ENCODE results near the gene ADORA1.
A peak's percentile ranks its signal among the peaks of the same experiment; 100 is the strongest.

ADORA1 gene

DNA sequence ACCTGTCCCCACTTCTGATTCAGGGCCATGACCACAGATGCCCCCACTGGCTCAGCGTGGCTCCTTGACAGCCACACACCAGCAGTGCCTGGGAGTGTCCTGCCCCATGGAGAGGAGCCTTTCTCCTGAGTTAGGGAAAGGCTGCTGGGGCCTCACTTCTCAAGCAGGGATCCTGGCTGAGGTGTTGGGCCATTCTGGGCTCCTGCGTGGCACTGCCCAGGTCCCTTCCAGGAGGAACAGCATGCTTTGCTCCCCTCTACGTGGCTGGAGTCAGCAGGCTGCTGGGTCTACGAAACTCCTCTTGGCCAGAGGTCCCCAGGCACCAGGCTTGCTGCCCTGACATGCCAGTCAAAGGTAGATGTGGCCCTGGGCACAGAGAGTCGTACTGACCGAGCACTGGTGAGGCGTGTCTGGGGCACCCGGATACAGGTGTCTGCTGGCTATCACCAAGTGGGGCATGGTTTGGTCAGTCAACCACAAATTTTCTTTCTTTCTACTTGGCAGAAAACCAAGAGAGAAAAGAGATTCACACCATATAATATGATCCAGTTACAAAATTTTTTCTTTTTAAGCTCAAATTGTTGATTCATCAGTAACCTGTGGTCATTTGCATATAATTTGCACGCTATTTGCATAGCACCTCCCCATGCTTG, 4.1 kb downstream of the ADORA1 start:
- intact Hi-C loops (cut with DNase I): no loop called here
- DNase-seq: peak in 6 of 42 donors; percentile 13 to 46 (median 30)

DNA sequence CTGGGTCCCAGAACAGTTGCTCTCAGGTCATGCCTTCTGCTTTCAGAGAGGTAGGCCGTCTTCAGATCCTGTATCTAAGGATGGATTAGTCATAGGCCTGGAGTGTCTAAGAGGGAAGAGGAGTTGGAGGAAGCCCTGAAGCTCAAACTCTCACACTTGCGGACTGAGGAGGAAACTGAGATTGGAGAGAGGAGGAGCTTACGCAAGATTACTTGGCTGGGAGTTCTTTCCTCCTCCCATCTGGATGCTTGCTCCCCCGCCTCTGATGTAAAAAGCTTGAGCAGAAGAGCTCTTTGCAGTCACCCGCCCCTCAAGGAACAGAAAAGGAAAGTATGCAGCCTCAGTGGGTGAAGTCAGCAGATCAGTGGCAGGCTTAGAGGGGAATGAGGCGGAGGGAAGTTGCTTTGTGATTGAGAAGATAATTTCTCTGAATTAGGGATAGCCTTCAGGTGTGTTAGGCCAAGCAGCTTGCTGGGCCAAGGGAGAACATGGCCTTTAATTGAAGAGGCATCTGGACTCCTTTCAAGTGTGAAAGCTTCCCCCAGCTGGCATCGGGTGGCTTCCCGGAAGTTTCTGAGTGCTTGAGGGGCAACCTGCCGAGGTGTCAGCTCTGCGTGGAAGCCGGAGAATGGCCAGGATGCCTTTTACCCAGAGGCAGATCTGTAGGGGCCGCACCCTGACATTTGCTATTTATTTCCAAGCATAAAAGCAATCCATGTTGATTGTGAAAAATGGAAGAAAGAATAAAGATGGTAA, 6.6 kb downstream of the ADORA1 start:
- intact Hi-C loops (cut with DNase I): no loop called here
- DNase-seq: peak in 32 of 42 donors; percentile 51 to 94 (median 72)

DNA sequence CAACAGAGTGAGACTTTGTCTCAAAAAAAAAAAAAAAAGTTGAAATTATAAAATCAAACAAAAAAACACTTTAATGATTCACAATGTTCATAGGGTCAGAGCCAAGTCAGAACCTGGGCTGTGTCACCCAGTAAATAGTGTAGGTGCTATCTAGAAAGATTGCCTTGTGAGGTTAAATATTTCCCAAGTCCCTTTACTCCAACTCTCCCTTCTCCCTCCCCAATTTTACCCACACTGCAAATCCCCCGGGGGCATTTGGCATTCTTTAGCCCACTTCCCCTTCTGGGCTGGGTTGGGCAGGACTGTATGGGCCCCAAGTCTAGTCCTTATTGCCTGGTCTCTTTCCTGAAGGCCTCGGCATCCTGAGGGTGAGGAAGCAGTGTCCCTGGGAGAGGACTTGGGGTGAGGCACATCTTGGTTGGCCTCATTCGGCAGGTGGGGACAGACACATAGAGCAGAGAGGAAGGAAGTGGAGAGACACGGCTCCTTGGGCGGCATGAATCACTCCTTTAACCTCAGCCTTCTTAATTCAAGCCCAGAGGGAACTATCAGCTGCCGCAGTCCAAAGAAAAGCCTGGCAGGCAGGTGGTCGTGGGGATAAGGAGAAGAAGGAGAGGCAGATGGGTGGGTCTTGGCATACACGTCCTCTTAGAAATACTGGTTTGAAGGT, 8.2 kb downstream of the ADORA1 start:
- DNase-seq: peak in 6 of 42 donors; percentile 5 to 40 (median 30)
- intact Hi-C loops (cut with DNase I): no loop called here

DNA sequence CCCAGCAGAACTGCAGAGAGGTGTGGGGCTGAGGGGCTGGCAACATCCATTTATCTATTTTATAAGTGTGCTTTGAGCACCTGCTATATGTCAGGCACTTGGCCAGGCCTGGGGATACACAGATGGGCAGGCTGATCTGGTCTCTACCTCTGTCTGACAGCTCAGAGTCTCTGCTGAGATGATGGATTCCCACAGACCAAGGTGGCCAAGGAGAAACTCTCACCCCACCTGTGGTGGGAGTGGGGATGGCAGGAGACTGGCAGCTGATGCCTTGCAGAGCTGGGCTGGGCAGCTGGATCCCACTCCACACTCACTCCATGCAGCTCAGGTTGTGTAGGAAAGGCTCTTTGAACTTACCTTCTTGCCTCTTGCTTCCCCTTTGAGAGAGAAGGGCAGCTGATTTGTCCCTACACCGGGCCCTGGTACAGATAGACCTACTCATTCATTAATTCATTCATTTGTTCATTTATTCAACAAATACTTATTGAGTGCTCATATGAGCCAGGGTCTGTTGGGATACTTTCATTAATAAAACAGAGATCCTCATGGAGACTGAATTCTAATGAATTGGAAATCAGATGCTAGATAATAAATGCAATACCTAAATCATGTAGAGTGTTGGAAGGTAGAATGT, 9.0 kb downstream of the ADORA1 start:
- intact Hi-C loops (cut with DNase I): no loop called here

DNA sequence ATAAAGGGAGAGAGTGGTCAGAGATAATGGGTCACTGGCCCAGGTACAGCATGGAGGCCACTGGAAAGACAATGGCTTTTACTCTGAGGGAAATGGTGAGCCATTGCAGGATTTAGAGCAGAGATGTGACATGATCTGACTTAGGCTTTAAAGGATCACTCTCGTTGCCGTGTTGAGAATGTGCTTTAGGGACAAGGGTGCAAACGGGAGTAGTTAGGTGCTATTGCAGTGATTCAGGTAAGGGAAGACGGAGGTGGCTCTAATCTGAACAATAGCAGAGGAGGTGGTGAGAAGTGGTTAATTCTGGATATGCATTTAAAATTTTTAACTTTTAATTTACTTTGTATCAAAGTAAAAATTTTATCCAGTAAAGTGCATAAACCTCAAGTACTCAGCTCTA, 9.8 kb downstream of the ADORA1 start:
- DNase-seq: peak in 8 of 42 donors; percentile 9 to 76 (median 54)
- intact Hi-C loops (cut with DNase I): no loop called here

More for the DNA sequence above, 9.0 kb downstream of the ADORA1 start:
- peak in 4 of 42 donors; percentile 14 to 28 (median 24) for DNase-seq

DNA sequence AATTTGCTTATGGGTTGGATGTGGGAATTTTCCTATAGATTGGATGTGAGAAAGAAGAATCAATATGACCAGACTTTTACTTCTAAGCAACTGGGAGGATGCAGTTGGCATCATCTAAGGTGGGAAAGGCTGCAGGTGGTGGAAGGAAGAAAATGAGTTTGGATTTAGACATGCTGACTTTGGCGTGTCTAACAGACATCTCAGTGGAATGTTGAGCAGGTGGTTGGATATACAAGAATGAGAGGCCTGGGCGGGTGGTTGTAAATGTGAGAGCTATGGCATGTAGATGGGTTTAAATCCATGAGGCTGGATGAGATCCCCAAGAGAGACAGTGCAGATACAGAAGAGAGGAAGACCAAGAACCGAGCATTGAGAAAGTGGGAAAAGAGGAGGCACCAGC, 10.5 kb downstream of the ADORA1 start:
- intact Hi-C loops (cut with DNase I): no loop called here
- peak in 5 of 42 donors; percentile 1 to 33 (median 20) for DNase-seq

DNA sequence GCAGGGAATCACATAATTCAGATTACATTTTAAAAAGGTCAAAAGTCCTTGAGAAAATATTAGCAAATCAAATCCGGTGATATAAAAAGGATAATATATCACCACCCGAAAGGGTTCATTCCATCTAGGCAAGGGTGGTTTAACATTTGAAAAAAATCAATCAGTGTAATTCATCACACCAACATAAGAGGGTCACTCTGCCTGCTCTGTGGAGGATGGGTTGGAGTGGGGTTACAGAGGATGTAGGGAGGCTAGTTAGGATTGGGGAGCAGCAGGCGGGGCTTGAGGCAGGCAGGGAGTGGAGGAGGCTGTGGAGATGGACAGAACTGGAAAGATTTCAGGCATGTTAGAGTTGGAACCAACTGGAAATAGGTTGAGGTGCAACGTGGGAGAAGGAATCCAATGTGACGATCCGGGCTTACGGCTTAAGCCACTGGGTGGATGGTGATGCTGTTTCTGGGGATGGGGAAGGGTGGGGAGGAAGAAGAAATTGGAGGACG, 12.5 kb downstream of the ADORA1 start:
- no peak for DNase-seq
- intact Hi-C loops (cut with DNase I): no loop called here

DNA sequence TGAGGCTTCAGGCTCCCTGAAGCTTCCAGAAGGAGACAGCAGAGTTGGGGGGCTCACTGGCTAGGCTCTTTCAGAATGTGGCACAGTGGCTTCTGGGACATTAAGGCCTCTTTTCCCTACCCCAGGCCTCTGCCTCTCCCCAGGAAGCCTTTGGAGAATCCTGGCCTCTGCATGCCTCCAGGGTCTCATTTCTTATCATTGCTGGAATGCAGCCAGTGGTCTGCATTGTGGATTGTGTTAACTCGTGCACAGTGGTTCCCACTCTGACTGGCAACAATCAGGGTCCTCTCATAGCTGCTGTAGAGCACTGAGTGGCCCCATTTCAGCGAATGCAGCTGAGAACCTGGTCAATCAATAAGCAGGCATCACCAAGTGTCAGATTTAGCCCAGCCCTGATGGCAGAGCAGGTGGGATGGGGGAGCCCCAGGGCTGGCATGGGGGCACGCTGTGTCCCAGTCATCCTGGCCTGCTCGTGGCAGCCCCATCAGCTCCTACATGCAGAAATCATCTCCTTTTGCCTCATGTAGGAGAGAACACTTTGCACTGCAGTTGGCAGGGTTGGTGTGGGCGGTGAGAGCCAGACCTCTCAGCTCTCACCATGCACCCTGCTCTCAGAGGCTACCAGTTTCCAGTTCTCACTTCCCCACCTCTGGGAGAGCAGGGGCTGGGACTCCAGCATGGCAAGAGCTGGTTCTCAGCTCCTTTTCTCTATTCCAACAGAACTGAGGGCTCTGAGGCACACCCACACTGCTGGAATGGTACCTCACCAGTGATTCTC, 13.4 kb downstream of the ADORA1 start:
- peak in 11 of 42 donors; percentile 27 to 77 (median 45) for DNase-seq
- intact Hi-C loops (cut with DNase I): no loop called here

DNA sequence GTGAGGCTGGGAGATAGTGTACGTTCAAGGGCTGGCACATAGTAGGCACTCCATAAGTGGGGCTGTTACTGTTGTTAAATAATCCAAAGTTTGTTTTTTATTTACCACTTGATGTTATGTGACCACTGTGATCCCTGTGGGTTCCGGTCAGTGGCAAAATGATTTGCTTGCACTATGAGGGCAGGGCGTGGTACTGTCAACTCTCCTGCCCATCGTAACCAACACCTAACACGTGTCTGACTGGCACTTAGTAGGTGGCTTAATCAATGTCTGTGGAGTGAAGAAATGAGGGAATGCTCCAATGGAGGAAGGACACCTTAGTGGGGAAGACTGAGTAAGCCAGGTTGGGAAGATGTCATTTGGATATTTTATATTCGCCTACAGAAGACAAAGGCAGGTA, 14.6 kb downstream of the ADORA1 start:
- intact Hi-C loops (cut with DNase I): no loop called here

DNA sequence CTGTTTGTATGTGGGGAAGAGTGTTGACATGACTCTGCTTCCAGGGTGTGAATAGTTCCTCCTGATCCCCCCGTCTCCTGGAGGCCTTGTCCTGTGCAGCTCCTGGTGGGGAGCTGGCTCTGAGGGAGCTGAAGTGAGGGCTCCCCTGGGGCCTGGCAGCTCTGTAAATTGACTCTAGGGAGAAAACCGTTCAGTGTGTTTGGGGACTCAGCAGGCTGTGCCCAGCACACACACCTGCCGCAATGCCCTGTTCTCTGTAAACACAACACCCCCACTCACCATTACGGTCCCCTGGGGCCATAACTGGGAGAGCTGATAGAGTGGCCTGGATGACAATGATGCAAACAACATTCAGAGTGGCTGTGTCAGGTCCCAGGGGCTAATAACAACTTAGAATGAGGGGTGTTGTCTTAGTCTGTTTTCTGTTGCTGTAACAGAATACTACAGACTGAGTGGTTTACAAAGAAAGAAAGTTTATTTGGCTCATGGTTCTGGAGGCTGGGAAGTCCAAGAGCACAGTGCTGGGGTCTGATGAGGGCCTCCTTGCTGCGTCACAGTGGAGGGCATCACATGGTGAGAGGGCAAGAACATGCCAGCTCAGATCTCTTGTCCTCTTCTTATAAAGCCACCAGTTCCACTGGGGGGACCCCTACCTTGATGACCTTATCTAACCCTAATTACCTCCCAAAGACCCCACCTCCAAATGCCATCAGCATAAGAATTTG, 15.3 kb downstream of the ADORA1 start:
- DNase-seq: no peak
- intact Hi-C loops (cut with DNase I): no loop called here

More for the DNA sequence above, 14.6 kb downstream of the ADORA1 start:
- no peak for DNase-seq

DNA sequence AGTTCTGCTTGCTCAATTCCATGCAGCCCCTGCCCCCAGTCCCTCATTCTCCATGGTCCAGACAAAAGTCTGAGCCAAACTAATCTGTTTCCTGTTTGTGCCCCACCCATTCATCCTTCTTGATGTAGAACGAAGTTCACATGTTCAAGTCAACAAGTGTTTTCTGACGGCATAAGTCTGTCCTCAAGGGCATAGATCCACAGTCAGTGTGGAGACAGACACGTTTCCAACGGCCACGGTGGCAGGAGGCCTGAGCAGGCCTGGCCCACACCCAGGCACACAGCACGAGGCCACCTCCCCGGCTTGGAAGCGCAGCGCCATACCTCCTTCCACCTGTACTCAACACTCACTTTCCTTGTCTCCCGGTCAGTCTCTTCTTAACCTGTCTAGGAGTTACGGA, 16.1 kb downstream of the ADORA1 start:
- intact Hi-C loops (cut with DNase I): no loop called here
- peak in 2 of 42 donors; percentile 13 to 15 for DNase-seq

DNA sequence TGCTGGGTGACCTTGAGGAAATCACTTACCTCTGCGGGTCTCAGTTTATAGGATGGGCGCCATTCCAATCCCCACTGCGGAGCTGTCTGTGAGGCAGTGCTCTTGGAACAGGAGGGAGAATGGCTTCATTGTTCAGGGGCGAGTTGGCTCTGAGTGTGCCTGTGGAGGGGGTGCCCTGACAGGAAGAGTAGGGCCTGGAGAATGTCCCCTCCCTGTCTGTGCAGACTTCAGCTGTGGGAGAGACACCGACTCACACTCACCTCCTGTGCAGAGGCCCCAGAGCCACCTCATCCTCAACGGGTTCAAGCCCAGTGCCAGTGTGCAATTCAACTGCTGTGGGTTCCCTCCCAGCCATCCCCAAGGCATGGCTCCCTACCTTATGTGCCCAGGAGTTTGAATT, 17.1 kb downstream of the ADORA1 start:
- intact Hi-C loops (cut with DNase I): no loop called here
- DNase-seq: peak; percentile 64 to 94 (median 84)

DNA sequence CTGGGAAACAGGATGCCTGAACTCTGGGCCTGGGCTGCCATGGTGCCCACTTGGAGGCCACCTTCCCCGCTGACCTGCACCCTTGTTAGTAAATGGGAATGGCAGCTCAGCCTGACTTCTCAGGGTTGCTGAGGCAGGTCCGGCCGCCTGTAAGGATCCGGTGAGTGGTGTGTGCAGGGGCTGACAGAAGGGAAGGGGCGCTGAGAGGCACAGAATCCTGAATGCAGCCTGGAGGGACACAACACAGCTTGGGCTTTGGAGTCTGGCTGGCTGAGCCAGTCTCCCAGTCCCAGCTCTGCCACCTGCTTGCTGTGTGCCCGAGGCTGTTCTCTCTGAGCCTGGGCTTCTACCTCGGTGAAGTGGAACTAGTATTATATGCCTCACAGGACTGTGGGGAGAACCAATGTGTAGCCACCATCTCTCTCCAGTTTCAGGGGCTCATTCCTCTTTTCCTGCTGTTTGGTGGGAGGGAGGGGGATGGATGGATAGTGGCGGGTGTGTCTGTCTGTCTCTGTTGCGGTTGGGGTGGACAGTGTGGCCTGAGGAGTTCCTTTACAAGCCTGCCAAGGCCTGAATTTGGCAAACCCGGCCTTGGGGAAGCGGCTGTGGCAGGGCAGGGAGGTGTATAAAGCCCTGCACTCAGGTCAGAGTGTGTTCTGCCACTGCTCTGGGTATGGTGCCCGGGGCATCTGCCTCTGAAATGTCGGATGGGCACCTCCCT, 18.0 kb downstream of the ADORA1 start:
- peak in 4 of 42 donors; percentile 8 to 60 (median 34) for DNase-seq
- intact Hi-C loops (cut with DNase I): no loop called here

DNA sequence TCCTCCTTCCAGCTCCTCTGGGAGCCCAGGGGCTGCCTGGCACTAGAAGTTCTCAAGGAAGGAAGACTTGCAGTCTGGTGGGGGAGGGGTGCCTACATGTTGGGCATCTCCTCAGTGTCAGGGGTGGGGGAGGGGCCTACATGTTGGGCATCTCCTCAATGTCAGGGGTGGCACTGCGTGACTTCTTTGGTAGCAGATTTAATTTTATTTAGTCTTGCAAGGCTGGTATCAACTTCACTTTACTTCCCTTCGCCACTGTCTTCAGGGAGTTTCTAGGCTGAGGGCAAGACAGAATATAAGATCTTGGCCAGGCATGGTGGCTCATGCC, 18.5 kb downstream of the ADORA1 start:
- intact Hi-C loops (cut with DNase I): no loop called here

DNA sequence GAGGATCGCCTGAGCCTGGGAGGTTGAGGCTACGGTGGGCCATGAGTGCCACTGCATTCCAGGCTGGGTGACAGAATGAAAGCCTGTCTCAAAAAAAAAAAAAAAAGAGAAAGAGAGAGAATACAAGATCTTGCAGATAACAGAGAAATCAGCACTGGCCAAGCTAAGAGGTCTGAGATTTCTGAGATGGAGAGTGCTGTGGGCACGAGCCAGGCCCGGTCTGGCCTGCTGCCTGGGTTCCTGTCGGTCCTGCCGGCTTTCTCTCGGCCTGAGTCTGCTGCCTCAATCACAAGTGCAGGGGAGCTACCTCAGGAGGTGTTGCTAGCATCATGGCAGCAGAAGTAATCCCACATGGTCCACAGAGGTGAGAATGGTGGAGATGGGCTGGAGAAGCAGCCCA, 19.0 kb downstream of the ADORA1 start:
- intact Hi-C loops (cut with DNase I): no loop called here
- peak in 9 of 42 donors; percentile 31 to 79 (median 60) for DNase-seq

More for the DNA sequence above, 18.5 kb downstream of the ADORA1 start:
- peak in 1 of 42 donors; percentile 58 for DNase-seq

DNA sequence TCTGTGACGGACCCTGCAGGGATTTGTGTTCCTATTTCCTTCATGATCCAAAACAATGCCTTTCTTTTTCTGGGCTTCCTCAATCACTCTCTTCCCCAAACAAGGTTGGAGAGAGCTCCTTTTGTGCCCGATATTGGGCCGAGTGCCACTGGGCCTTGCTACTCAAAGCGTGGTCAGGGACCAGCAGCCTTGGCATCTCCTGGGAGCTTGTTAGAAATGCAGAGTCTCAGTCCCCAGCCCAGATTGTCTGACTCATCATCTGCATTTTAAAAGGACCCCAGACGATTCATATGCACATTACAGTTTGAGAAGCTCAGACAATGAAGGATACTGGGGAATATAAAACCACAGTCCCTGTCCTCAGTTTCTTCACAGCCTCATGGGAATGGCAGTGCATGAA, 19.9 kb downstream of the ADORA1 start:
- DNase-seq: peak in 41 of 42 donors; percentile 55 to 93 (median 77)
- intact Hi-C loops (cut with DNase I): no loop called here

DNA sequence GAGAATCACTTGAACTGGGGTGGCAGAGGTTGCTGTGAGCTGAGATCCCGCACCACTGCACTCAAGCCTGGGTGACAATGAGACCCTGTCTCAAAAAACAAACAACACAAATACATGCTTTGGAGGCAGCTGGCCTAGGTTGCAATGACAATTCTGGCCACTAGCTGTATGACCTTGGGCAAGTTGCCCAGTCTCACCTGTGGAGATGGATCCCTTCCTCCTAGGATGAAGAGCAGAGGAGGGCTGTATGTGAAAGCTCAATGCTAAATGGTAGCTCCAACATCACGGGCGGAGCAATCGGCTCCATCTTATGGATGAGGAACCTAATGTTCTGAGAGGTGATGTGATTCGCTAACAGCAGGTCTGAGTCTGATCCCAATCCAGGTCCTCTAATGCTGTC, 20.6 kb downstream of the ADORA1 start:
- no peak for DNase-seq
- intact Hi-C loops (cut with DNase I): no loop called here

Measured in head of caudate nucleus (tissue), 42 donors.